ENCODE results near the gene DYSF.

The DYSF gene

DNA sequence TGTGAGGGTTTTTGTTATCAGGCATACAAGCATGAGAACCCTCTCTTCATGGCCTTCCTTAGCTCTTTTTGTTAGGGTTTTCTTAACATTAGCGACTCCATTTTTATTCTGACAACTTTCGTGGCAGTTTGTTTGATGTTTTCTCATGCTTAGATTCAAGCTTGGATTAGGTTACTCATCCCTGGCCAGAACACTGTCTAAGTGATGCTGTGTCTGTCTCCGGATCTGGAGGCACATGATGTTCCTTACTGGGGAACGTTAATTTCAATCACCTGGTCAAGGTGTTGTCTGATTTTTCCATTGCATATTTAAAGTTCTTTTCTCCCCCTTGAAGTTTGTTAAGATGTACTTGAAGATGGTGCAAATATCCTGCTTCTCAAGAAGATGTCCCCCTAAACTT lies 40.7 kb downstream of the DYSF start:
- H3K36me3 ChIP-seq (replicated peaks; ENCODE audit: insufficient read depth, low read length): no peaks in the 10 kb centered on the region
- no peak overlapping the region for H3K4me3 ChIP-seq (ENCODE audit: low read length)
- H3K9me2 ChIP-seq (replicated peaks; ENCODE audit: insufficient read depth, low read length): no peaks in the 10 kb centered on the region
- no peaks in the 10 kb centered on the region for H3F3A ChIP-seq (ENCODE audit: insufficient read depth, low read length)
- no peaks in the 10 kb centered on the region for H3K27me3 ChIP-seq (replicated peaks; ENCODE audit: insufficient read depth, low read length)
- H3K79me2 ChIP-seq (ENCODE audit: low read length): no peaks in the 10 kb centered on the region
- H3K4me2 ChIP-seq (ENCODE audit: low read depth, low read length): no peak overlapping the region
- H2AFZ ChIP-seq (ENCODE audit: low read length): no peak overlapping the region
- H3K27ac ChIP-seq (ENCODE audit: low read length): no peak overlapping the region
- TF ChIP-seq, protein P1, sequence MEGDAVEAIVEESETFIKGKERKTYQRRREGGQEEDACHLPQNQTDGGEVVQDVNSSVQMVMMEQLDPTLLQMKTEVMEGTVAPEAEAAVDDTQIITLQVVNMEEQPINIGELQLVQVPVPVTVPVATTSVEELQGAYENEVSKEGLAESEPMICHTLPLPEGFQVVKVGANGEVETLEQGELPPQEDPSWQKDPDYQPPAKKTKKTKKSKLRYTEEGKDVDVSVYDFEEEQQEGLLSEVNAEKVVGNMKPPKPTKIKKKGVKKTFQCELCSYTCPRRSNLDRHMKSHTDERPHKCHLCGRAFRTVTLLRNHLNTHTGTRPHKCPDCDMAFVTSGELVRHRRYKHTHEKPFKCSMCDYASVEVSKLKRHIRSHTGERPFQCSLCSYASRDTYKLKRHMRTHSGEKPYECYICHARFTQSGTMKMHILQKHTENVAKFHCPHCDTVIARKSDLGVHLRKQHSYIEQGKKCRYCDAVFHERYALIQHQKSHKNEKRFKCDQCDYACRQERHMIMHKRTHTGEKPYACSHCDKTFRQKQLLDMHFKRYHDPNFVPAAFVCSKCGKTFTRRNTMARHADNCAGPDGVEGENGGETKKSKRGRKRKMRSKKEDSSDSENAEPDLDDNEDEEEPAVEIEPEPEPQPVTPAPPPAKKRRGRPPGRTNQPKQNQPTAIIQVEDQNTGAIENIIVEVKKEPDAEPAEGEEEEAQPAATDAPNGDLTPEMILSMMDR (IDR thresholded peaks at IDR 0.05; ENCODE audit: low read length): no peak
- TF ChIP-seq EZH2 (optimal IDR thresholded peaks at IDR 0.05; ENCODE audit: low read depth, low read length): no peak
- TF ChIP-seq EZH2phosphoT487 (IDR thresholded peaks at IDR 0.05; ENCODE audit: low read length): no peak
- H3K9ac ChIP-seq (ENCODE audit: low read length): no peak overlapping the region
- no peak for DNase-seq
- no peaks in the 10 kb centered on the region for H4K20me1 ChIP-seq (ENCODE audit: insufficient read depth, low read length)
- no peaks in the 10 kb centered on the region for H3K9me3 ChIP-seq (replicated peaks; ENCODE audit: insufficient read depth, low read length)
- H3K4me1 ChIP-seq (ENCODE audit: low read length): no peaks in the 10 kb centered on the region

DNA sequence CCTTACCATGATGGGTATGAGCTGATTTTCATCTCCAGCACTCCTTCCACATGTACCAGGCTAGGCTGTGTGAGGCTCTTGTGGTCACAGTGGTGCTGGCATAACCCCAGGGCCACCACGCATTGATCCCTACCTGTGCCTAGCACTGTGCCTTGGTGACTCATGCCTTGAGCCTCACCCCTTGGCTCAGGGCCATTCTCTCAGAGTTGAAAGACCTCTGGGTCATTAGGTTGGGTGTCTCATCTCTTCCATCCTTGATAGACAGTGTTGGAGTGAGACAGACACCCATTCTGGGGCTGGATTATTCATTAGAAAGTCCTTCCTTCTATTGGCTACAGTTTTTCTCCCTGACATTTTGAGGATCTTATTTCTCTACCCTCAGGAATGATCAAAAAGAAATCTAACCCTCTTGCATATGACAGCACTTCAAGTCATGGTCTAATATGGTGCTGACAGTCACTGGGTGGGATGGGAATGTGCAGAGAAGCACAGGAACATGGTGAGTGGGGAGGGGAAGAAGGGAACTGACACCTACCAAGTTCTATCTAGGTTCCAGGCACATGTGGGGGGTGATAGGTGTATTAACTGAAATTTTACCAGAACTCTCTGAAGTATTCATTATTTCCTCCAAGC lies 41.3 kb downstream of the DYSF start:
- H3K9me2 ChIP-seq (replicated peaks; ENCODE audit: insufficient read depth, low read length): no peaks in the 10 kb centered on the region
- no peak overlapping the region for H3K4me2 ChIP-seq (ENCODE audit: low read depth, low read length)
- no peak overlapping the region for H3K4me3 ChIP-seq (ENCODE audit: low read length)
- H3K9ac ChIP-seq (ENCODE audit: low read length): no peak overlapping the region
- H4K20me1 ChIP-seq (ENCODE audit: insufficient read depth, low read length): no peaks in the 10 kb centered on the region
- TF ChIP-seq EZH2 (optimal IDR thresholded peaks at IDR 0.05; ENCODE audit: low read depth, low read length): no peak
- no peak for TF ChIP-seq EZH2phosphoT487 (IDR thresholded peaks at IDR 0.05; ENCODE audit: low read length)
- TF ChIP-seq, protein P1 (IDR thresholded peaks at IDR 0.05; ENCODE audit: low read length): no peak
- no peaks in the 10 kb centered on the region for H3F3A ChIP-seq (ENCODE audit: insufficient read depth, low read length)
- no peaks in the 10 kb centered on the region for H3K36me3 ChIP-seq (replicated peaks; ENCODE audit: insufficient read depth, low read length)
- no peaks in the 10 kb centered on the region for H3K4me1 ChIP-seq (ENCODE audit: low read length)
- no peak overlapping the region for H2AFZ ChIP-seq (ENCODE audit: low read length)
- H3K9me3 ChIP-seq (replicated peaks; ENCODE audit: insufficient read depth, low read length): no peaks in the 10 kb centered on the region
- no peak for DNase-seq
- no peaks in the 10 kb centered on the region for H3K27me3 ChIP-seq (replicated peaks; ENCODE audit: insufficient read depth, low read length)
- no peak overlapping the region for H3K27ac ChIP-seq (ENCODE audit: low read length)
- H3K79me2 ChIP-seq (ENCODE audit: low read length): no peaks in the 10 kb centered on the region

DNA sequence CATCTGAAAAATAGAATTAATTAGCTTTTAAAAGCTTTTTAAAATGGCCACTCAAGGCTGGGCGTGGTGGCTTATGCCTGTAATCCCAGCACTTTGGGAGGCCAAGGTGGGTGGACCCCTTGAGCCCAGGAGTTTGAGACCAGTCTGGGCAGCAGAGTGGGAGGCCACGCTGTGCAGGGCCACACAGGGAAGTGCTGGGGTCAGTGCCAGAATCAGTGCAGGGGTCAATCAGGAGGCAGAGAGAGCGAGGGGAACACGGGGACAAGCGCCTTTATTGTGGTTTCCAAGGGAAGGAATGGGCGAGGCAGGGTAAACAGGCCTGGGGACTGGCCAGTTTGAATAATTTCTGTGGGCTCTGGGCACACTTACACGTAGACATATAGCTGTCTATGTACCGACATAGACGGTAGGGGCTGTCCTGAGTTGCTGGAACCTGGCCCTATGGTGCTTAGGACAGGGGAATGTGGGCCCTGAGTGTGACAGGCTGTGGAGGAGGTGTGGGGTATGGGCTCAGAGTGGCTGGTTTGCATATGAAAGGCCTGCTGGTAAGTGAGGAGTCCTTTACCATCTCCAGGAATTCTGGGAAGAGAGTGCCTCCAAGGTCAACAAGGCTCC lies 42.9 kb downstream of the DYSF start:
- Histone ChIP-seq H3K4me3 (ENCODE audit: low read length) (no peak overlapping the region), H3K4me2 (ENCODE audit: low read depth, low read length) (no peak overlapping the region), H3K79me2 (ENCODE audit: low read length) (no peaks in the 10 kb centered on the region)

More for the DNA sequence above, 42.9 kb downstream of the DYSF start:
- H3K4me1 ChIP-seq (ENCODE audit: low read length): no peaks in the 10 kb centered on the region
- no peaks in the 10 kb centered on the region for H4K20me1 ChIP-seq (ENCODE audit: insufficient read depth, low read length)
- TF ChIP-seq EZH2 (optimal IDR thresholded peaks at IDR 0.05; ENCODE audit: low read depth, low read length) (no peak), EZH2phosphoT487 (IDR thresholded peaks at IDR 0.05; ENCODE audit: low read length) (no peak)
- TF ChIP-seq, protein P1 (IDR thresholded peaks at IDR 0.05; ENCODE audit: low read length): no peak
- no peaks in the 10 kb centered on the region for H3K9me2 ChIP-seq (replicated peaks; ENCODE audit: insufficient read depth, low read length)
- no peaks in the 10 kb centered on the region for H3F3A ChIP-seq (ENCODE audit: insufficient read depth, low read length)
- no peaks in the 10 kb centered on the region for H3K27me3 ChIP-seq (replicated peaks; ENCODE audit: insufficient read depth, low read length)
- no peak overlapping the region for H3K9ac ChIP-seq (ENCODE audit: low read length)
- H3K9me3 ChIP-seq (replicated peaks; ENCODE audit: insufficient read depth, low read length): no peaks in the 10 kb centered on the region
- DNase-seq: no peak
- no peak overlapping the region for H3K27ac ChIP-seq (ENCODE audit: low read length)
- H3K36me3 ChIP-seq (replicated peaks; ENCODE audit: insufficient read depth, low read length): no peaks in the 10 kb centered on the region
- no peak overlapping the region for H2AFZ ChIP-seq (ENCODE audit: low read length)
